ENCODE results near the gene KAT5.
"Not testable (repeated sequence)": the region's sequence is repeated elsewhere in the genome, so short reads cannot be mapped to it uniquely, and the experiment has no call there.

KAT5 gene

DNA sequence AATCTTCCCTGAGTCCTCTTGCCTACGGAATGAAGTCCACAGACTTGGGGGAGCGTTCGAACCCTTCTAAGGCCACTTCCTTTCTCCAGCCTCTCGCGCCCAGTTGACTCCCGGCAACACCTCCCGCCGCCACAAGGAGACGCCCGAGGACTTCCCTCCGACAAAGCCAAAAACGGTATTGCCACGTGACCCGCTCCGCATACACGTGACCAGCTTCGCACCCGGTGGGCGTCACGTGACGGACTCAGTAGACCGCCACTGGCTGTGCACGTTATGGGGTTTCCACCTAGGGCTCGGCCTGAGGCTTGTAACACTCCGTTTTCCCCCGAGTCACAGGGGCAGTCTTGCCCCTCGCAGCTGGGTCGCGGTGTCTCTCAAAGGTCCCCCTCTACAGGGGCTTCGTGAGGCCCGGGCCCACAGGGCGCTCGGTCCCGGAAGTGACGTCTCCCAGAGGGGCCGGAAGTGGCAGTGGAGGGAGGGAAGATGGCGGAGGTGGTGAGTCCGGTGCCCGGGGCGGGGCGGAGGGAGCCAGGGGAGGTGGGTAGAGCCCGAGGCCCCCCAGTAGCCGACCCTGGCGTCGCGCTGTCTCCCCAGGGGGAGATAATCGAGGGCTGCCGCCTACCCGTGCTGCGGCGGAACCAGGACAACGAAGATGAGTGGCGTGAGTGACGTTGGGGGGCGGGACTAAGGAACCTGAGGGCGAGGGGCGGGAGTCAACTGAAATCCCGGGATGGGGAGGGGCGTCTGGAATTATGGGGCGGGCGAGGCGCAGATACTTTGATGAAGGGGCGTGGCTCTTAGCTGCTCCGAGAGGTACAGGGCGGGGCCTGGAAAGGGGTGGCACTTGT is at the start of gene KAT5:
KAT5 (plus strand) TSS at position 468 of the 848 bp plus-strand sequence; CDS start at position 484, 16 bp downstream.
- peak; percentile 99 for DNase-seq

GRCh38 chr11:65662799-65663638 is 49.0 kb upstream of the KAT5 start, which contains the start of gene RELA:
RELA (minus strand) TSS chr11:65662916; CDS start chr11:65662832, 84 bp downstream.
- DNase-seq, result peak; percentile 77

- no peak for DNase-seq
Measured at GRCh38 chr11:65663639-65664200, 48.3 kb upstream of the KAT5 start.

GRCh38 chr11:65672180-65672860 is 39.7 kb upstream of the KAT5 start:
- DNase-seq, result no peak

GRCh38 chr11:65672982-65673381 is 39.1 kb upstream of the KAT5 start:
- no peak for DNase-seq

GRCh38 chr11:65680192-65680743 is 31.8 kb upstream of the KAT5 start:
- no peak for DNase-seq

- DNase-seq, result not testable (repeated sequence)
Measured at GRCh38 chr11:65683480-65683879, 28.6 kb upstream of the KAT5 start.

GRCh38 chr11:65685981-65686380 is 26.1 kb upstream of the KAT5 start:
- no peak for DNase-seq

- not testable (repeated sequence) for DNase-seq
Measured at GRCh38 chr11:65691847-65692246, 20.2 kb upstream of the KAT5 start.

- DNase-seq, result no peak
Measured at GRCh38 chr11:65692367-65692766, 19.7 kb upstream of the KAT5 start.

DNA sequence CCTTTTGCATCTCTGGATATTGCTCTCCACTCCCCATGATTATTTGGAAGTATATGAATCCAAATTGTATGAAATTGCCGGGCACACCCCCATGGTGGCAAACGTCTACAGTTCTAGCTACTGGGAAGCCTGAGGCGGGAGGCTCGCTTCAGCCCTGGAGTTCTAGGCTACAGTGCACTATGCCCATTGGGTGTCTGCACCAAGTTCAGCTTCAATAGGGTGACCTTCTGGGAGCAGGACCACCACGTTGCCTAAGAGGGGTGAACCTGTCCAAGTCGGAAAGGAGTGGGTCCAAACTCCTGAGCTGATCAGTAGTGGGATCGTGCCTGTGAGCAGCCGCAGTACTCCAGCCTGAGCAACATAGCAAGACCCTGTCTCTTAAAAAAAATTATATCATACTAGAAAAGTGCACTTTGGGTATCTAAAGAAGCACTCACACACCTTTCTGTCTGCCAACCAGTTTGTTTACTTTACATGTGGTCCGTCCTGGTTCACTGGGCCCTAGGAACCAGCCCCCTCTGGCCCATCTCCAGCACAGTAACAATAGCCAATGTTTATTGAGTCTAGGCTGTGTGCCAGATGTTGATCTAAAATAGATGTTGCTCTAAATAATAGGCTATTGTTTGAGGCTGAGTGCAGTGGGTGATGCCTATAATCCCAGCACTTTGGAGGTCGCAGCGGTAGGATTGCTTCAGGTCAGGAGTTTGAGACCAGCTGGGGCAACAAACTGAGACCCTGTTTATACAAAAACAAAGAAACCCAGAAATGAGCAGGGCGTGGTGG is 16.4 kb upstream of the KAT5 start:
- DNase-seq, result peak; percentile 91

DNA sequence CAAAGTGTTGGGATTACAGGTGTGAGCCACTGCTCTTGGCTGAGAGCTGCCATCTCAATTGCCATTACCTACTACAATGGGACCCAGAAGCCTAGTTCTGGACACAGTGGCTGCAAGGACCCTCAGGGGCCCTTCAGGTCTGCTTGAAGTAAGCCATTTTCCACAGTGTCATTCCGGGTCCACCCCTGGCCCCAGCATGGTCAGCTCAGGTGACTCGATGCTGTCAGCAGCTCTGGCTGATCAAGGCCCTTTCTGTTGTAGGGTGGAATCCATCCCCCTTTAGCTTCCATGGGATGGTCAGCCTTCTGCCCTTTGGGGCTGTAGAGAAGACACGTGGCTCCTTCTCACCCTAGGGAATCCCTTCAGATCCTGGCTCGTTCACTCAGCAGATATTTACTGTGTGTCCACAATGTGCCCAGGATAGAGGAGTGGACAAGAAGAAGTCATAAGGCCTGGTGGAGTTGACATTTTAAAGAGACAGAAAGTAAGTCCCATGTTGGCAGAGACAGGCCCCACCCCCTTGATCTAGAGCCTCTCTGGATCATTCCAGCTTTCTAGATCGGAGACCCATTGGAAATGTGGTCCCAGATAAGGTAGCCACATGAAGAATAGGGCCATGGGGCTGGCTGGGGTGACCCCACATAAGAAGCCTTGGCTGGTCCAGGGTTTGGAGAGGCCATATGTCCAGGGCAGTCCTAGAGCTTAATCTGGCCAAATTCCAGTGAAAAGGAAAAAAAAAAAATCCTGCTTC is 15.1 kb upstream of the KAT5 start:
- no peak for DNase-seq

DNA sequence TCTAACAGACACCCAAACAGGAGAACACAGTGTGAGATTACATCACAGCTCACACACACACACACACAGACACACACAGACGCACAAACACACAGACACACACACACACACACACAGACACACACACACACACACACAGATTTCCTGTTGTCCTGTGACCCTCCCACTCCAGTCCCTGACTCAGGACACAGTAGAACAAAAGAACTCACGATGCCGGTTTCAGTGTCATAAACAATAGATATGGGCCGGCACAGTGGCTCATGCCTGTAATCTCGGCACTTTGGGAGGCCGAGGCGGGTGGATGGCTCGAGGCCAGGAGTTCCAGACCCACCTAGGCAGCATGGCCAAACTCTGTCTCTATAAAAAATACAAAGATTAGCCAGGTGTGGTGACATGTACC is 13.8 kb upstream of the KAT5 start:
- DNase-seq, result no peak

- DNase-seq, result no peak
Measured at GRCh38 chr11:65699306-65699705, 12.7 kb upstream of the KAT5 start.

GRCh38 chr11:65700399-65700798 is 11.7 kb upstream of the KAT5 start:
- DNase-seq, result no peak

DNA sequence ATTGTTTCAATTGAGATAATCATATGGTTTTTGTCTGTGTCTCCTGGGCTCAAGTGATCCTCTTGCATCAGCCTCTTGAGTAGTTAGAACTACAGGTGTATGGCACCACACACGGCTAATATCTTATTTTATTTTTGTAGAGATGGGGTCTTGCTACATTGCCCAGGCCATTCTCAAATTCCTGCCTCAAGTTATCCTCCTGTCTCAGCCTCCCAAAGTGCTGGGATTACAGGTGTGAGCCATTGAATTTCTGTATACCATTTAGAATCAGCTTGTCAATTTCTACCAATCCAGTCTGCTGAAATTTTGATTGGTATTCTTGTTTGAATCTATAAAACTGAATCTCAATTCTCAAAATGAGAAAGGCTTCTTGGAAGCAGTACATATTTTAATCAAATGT is 10.4 kb upstream of the KAT5 start:
- DNase-seq, result no peak

GRCh38 chr11:65703846-65704245 is 8.2 kb upstream of the KAT5 start:
- no peak for DNase-seq

DNA sequence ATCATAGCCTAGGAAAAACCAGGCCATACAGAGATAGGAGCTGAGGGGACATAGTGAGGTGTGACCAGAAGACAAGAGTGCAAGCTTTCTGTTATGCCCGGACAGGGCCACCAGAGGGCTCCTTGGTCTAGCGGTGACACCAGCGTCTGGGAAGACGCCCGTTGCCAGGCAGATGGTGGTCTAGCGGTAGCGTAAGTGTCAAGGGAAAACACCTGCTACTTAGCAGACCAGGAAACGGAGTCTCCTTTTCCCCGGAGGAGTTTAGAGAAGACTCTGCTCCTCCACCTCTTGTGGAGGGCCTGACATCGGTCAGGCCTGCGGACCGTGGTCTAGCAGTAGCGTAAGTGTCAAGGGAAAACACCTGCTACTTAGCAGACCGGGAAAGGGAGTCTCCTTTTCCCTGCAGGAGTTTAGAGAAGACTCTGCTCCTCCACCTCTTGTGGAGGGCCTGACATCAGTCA is 5.7 kb upstream of the KAT5 start:
- peak; percentile 34 for DNase-seq

DNA sequence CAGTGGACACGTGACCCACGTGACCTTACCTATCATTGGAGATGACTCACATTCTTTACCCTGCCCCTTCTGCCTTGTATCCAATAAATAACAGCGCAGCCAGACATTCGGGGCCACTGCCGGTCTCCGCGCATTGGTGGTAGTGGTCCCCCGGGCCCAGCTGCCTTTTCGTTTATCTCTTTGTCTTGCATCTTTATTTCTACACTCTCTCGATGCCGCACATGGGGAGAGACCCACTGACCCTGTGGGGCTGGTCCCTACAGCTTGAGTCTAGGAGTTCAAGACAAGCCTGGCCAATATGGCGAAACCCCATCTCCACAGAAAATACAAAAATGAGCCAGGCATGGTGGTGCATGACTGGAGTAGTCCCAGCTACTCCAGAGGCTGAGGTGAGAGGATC is 5.0 kb upstream of the KAT5 start:
- not testable (repeated sequence) for DNase-seq

DNA sequence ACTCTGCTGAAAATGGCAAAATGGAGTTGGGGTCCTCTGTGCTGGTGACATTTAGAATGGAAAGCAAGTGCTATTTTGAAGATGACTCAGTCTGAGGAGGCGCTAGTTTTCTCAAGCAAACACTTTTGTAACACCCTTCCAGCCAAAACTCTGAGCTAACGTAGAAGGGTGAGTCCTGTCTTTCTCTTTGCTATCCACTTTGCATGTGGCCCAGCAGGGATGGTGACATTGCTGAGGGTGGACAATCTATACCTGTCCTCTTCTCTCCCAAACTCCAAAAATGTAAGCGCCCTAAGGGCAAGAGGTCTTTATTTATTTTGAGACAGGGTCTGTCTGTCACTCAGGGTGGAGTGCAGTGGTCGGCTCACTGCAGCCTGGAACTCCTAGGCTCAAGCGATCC is 3.6 kb upstream of the KAT5 start:
- no peak for DNase-seq

- DNase-seq, result no peak
Measured at GRCh38 chr11:65709661-65710060, 2.4 kb upstream of the KAT5 start.

All from NCI-H1105 (cell line).